K562 (cell line): ENCODE results near the gene MYOZ3. TPM values are rescaled to one million over a fixed set of nuclear protein-coding genes. Genes with fewer than 3 reads are reported as not detected.

Source experiments
- ATAC-seq: fragments of 200-7000 bp; cut with Tn5 transposase; 3 replicates; pipeline ENCODE4 v1.9.1; 2020; ENCODE audit warnings: moderate library complexity
- BruUV-seq: library from RNA; stranded (reverse); fragments of 400-500 nt; replicated peaks from 2 replicates; lab custom pipeline; 2021; lab: Mats Ljungman, UMichigan
- CTCF ChIA-PET: fragments of 300-600 bp; formaldehyde crosslinking; extraction: SDS; loops from one replicate; lab custom pipeline; 2021; ENCODE audit warnings: low intra/inter-chr PET ratio; lab: Yijun Ruan, JAX
- POLR2A ChIA-PET: fragments of 300-600, 350-650 bp; sonication (Branson Sonifier 250); formaldehyde crosslinking; extraction: SDS; loops from one replicate; lab custom pipeline; 2021; ENCODE audit warnings: antibody characterized with exemption, inconsistent platforms; lab: Yijun Ruan, JAX
- DNase-seq, 4 experiments: peaks; one replicate each; pipeline versions ENCODE4 v3.0.0 to v3.0.0-alpha.2; 2011 to 2018; ENCODE audit warnings: low spot score in 3 of 4, mixed read lengths in 3 of 4; ENCODE audit errors: extremely low read depth in 1 of 4
- FAIRE-seq: peaks from 2 replicates; lab custom pipeline; 2011; peaks lifted over from hg19 to GRCh38; lab: Jason Lieb, UNC
- H2AFZ ChIP-seq: 2 replicates; pipeline ENCODE4 v1.6.0; 2011; ENCODE audit warnings: low read depth, low read length, control low read depth, inconsistent platforms
- H3K27ac ChIP-seq: fragments of 200-600 bp; 3 replicates; pipeline ENCODE4 v1.8.0; 2011; ENCODE audit warnings: low read depth, mild to moderate bottlenecking, control low read depth, inconsistent platforms, low read length, moderate library complexity, mixed read lengths; ENCODE audit errors: extremely low read depth
- H3K27me3 ChIP-seq, 2 experiments: fragments of 300-600 bp in 1 of 2; 2 replicates in 1 of 2; 3 replicates in 1 of 2; pipeline versions ENCODE4 v1.6.0 to v1.8.0; 2011; ENCODE audit warnings: inconsistent platforms in 2 of 2, low read length in 2 of 2, mild to moderate bottlenecking in 1 of 2, mixed read lengths in 1 of 2, moderate library complexity in 1 of 2; ENCODE audit not compliant: control insufficient read depth in 2 of 2, insufficient read depth in 2 of 2
- H3K36me3 ChIP-seq: fragments of 300-600 bp; 3 replicates; pipeline ENCODE4 v1.8.0; 2011; ENCODE audit warnings: mild to moderate bottlenecking, low read length, inconsistent platforms; ENCODE audit not compliant: control insufficient read depth, insufficient read depth
- H3K4me1 ChIP-seq, 2 experiments: fragments of 200-600 bp in 1 of 2; replicated peaks in 1 of 2; 2 replicates in 1 of 2; 3 replicates in 1 of 2; pipeline versions ENCODE4 v1.5.1 to v1.8.0; 2011; ENCODE audit warnings: inconsistent platforms in 2 of 2, low read length in 2 of 2, mild to moderate bottlenecking in 1 of 2, mixed read lengths in 1 of 2, moderate library complexity in 1 of 2; ENCODE audit not compliant: control insufficient read depth in 2 of 2, insufficient read depth in 2 of 2
- H3K4me2 ChIP-seq: 2 replicates; pipeline ENCODE4 v1.6.1; 2011; ENCODE audit warnings: low read length, control low read depth, inconsistent platforms, mixed read lengths; ENCODE audit not compliant: insufficient read depth
- H3K4me3 ChIP-seq: fragments of 200-600 bp; sonication (generic), shearing (Covaris generic); 2 replicates; pipeline ENCODE4 v1.5.1; 2016; ENCODE audit warnings: control low read depth, inconsistent platforms
- H3K79me2 ChIP-seq: fragments of 200-600 bp; 3 replicates; pipeline ENCODE4 v1.8.0; 2011; ENCODE audit warnings: low read length, inconsistent platforms; ENCODE audit not compliant: control insufficient read depth, insufficient read depth
- H3K9ac ChIP-seq, 2 experiments: 2 replicates each; pipeline versions ENCODE4 v1.6.0 to v1.6.1; 2011; ENCODE audit warnings: low read depth in 2 of 2, low read length in 2 of 2, control low read depth in 1 of 2, inconsistent platforms in 1 of 2, mild to moderate bottlenecking in 1 of 2, mixed read lengths in 1 of 2; ENCODE audit not compliant: insufficient read depth in 1 of 2
- H3K9me1 ChIP-seq: one replicate; pipeline ENCODE4 v1.6.0; 2011; ENCODE audit warnings: inconsistent platforms, mild to moderate bottlenecking, low read length, moderate library complexity; ENCODE audit not compliant: control insufficient read depth, insufficient read depth
- H3K9me3 ChIP-seq: replicated peaks from 2 replicates; pipeline ENCODE4 v1.5.1; 2011; ENCODE audit warnings: low read depth, low read length, inconsistent platforms; ENCODE audit not compliant: control insufficient read depth, insufficient read depth
- H4K20me1 ChIP-seq: replicated peaks from 2 replicates; pipeline ENCODE4 v1.6.1; 2011; ENCODE audit warnings: low read length, inconsistent platforms, mixed read lengths; ENCODE audit not compliant: control insufficient read depth, insufficient read depth
- CEBPB ChIP-seq: fragments of 450-650 bp; IDR thresholded peaks from 2 replicates; pipeline ENCODE4 v1.6.1; 2016; ENCODE audit warnings: missing genetic modification characterization, missing compliant biosample characterization
- CSDE1 ChIP-seq, 2 experiments: fragments of 450-650 bp; IDR thresholded peaks; 2 replicates each; pipeline ENCODE4 v1.6.1; 2016; ENCODE audit warnings: mild to moderate bottlenecking in 1 of 2
- KHSRP ChIP-seq: fragments of 450-650 bp; IDR thresholded peaks from 2 replicates; pipeline ENCODE4 v1.6.1; 2017
- SIN3A ChIP-seq, 2 experiments: fragments of 150-350 bp in 1 of 2; IDR thresholded peaks; 2 replicates each; pipeline ENCODE4 v1.6.1; 2011 to 2016; ENCODE audit warnings: borderline replicate concordance in 2 of 2, low read depth in 2 of 2, low read length in 2 of 2, mild to moderate bottlenecking in 2 of 2, moderate library complexity in 2 of 2; ENCODE audit not compliant: control insufficient read depth in 1 of 2
- TCFL5 ChIP-seq: fragments of 250-450 bp; sonication (Bioruptor Pico); conservative IDR thresholded peaks from 2 replicates; pipeline ENCODE4 v1.6.1; 2021; ENCODE audit warnings: mild to moderate bottlenecking, moderate library complexity, matching md5 sums
- TGIF2 ChIP-seq: sonication (generic); formaldehyde crosslinking; IDR thresholded peaks from 2 replicates; pipeline ENCODE4 v1.8.1; 2022; ENCODE audit warnings: mild to moderate bottlenecking, missing genetic modification reagents, moderate library complexity
- WGBS: fragments of 100-300 bp; shearing (Covaris generic); methylation state at CpG from one replicate; pipeline ENCODE4 v1.1.6; 2016; ENCODE audit warnings: low coverage, mixed read lengths; ENCODE audit not compliant: insufficient coverage; ENCODE audit errors: missing lambda C conversion rate; 5-methylcytosine and 5-hydroxymethylcytosine counted together
- in situ Hi-C: fragments of 300-500 bp; cut with MboI; formaldehyde crosslinking; loops from 4 replicates; pipeline ENCODE4 v1.15.0; 2018; ENCODE audit warnings: inconsistent platforms, mixed read lengths
- intact Hi-C: fragments of 100-400 bp; cut with micrococcal nuclease; formaldehyde crosslinking; loops from 2 replicates; pipeline ENCODE4 v1.14.2; 2022
- polyA plus RNA-seq, 8 experiments: library from polyadenylated mRNA; depleted of rRNA in 4 of 8; stranded (reverse) in 5 of 8; unstranded in 3 of 8; fragments of >200 nt; fragmentation: Nextera tagmentation in 2 of 8; fragmentation: Illumina TruSeq in 1 of 8; extraction: Ambion mirVana in 2 of 8; extraction: Trizol in 1 of 8; gene quantifications; 2 replicates each; pipeline versions ENCODE4 v1.2.1 to v1.2.3, GENCODE V29; 2011 to 2014; ENCODE audit warnings: inconsistent platforms in 1 of 8, missing spikeins in 1 of 8
- total RNA-seq, 7 experiments: library from RNA; depleted of rRNA in 6 of 7; stranded (reverse); fragments of >200 nt in 6 of 7; fragmentation: Illumina TruSeq in 2 of 7; extraction: Trizol in 2 of 7; gene quantifications; 2 replicates each; pipeline versions ENCODE4 v1.2.1 to v1.2.3, GENCODE V29; 2011 to 2021; ENCODE audit warnings: low replicate concordance in 1 of 7
- TF ChIP-seq, protein P1 (sequence below): fragments of 250-450 bp; sonication (Bioruptor Pico); IDR thresholded peaks from 2 replicates; pipeline ENCODE4 v1.8.0; 2022; ENCODE audit warnings: moderate library complexity, mild to moderate bottlenecking, inconsistent platforms

The MYOZ3 gene
- total and polyA plus RNA-seq, 9 of the 15 experiments (the other 6 are each of a cell fraction or from before 2014, with no cell fraction given): not detected

DNA sequence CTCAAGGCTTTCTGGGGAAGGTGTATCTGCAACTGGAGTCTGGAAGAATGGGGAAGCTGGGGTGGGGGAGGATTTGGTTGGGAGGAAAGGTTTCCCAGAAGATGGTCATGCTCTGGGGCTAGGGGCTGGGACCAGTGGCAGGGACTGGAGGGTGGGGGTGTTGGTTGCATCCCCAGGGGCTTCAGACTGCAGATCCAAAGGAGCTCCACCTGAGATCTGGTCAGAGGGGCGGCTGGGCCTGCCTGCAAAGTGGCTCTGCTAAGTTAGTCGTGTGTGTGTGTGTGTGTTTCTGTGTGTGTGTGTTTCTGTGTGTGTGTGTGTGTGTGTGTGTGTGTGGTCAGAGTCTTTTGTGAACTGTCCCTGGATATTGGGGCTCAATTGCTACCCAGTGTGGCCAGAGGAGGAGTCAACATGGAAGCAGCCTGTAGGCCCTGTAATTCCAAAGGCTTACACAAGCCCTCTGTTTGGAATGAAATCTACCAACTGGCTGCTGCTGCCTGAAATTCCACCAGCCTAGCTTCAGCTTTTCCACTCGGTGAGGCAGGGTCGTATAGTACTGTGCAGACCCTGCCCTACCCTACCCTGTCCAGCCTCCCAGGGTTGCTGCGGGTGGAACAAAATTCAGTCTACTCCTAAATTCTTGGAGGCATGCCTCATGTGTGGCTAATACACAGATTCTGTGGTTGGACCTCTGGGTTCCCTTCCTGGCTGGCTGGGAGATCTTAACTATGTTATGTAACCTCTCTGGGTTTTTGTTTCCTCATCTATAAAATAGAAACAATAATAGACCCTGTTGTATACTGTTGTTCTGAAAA is 33.1 kb upstream of the MYOZ3 start:
- Histone ChIP-seq H2AFZ (no peak overlapping the region), H3K4me1 (peaks cover 0 to 8% of the 10 kb centered on the region in 2 experiments; a peak in 2 of 5 replicates), H3K9me1 (no peaks in the 10 kb centered on the region), H3K9ac (no peak overlapping the region), H3K79me2 (no peaks in the 10 kb centered on the region), H3K27ac (no peak overlapping the region), H3K9me3 (no peaks in the 10 kb centered on the region), H3K4me2 (no peak overlapping the region), H3K4me3 (no peak overlapping the region), H3K27me3 (peaks cover 8 to 55% of the 10 kb centered on the region in 2 experiments; a peak in 4 of 5 replicates), H4K20me1 (peaks cover 2% of the 10 kb centered on the region; the same call in 1 of the 2 replicates), H3K36me3 (no peaks in the 10 kb centered on the region)
- FAIRE-seq (no peak), DNase-seq (no peak), ATAC-seq (no peak)
- no peak for TF ChIP-seq CSDE1 (IDR thresholded peaks at IDR 0.05)
- TF ChIP-seq TCFL5 (CRISPR knock-in tag): no peak
- TF ChIP-seq SIN3A (IDR thresholded peaks at IDR 0.05; ENCODE audit: borderline replicate concordance in 2 of 2, control insufficient read depth in 1 of 2, low read depth in 2 of 2, low read length in 2 of 2): no peak
- no peak for TF ChIP-seq CEBPB (tag)
- TF ChIP-seq, protein P1, sequence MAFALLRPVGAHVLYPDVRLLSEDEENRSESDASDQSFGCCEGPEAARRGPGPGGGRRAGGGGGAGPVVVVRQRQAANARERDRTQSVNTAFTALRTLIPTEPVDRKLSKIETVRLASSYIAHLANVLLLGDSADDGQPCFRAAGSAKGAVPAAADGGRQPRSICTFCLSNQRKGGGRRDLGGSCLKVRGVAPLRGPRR (CRISPR knock-in tag): no peak
- no peak for TF ChIP-seq TGIF2
- no peak for TF ChIP-seq KHSRP
- POLR2A ChIA-PET: interaction anchor here (0.7 to 1.0 kb wide), 2 partner anchors 9 to 146 kb away, joined by 3 to 4 read pairs; no protein-coding TSS in a partner anchor
- WGBS: 2% methylated on average over 5 of the region's 5 CpGs
- in situ Hi-C loops (no loop called here), intact Hi-C loops (no loop called here)
- BruUV-seq: no TSS peak
- CTCF ChIA-PET: no interaction called here
